Measurements from ENCODE around the gene TALDO1.
A peak's percentile ranks its signal among the peaks of the same experiment; 100 is the strongest.

The TALDO1 gene

DNA sequence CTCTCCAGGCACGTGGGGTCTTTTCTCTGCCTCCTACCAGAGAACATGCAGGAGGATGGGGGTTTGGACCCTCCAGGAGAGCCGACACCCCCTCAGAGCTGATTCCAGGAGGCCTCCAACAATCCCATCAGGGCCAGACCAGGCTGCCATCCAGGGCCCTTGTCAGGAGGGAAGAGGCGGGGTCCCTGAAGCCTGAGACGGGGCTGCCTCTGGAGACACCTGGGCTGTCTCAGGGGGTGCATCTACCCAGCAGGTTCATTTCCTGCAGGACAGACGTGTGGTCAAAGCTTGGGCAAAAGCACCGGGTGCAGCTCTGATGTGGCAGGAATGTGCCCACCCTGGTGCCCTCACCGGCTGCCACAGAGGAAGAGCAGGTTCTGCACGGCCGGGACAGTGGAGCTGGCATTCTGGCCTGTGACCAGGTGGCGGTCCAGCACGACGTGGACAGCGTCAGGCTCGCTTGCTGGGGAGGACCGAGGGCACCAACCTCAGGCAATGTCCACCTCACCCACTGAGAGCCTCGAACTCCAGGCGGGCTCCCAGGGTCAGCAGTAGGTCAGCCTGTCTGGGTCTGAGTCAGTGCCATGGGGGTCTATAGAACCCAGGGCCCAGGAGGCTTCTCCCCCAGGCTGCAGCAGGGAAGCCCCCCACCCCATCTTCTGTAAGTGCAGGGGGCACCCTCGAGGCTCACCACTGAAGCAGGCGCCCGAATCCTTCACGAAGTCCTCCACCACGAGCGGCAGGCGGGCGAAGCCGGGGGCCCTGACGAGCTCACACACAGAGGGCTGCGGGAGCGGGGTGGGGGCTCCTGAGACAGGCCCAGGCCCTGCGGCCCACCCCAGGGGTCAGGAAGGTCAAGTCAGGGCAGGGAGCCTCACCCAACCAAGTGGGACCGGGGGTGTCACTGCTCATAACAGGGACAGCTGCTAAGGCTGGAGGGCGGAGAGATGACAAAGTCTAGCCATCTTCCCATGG lies 23.7 kb downstream of the TALDO1 start:
- no peak for DNase-seq

DNA sequence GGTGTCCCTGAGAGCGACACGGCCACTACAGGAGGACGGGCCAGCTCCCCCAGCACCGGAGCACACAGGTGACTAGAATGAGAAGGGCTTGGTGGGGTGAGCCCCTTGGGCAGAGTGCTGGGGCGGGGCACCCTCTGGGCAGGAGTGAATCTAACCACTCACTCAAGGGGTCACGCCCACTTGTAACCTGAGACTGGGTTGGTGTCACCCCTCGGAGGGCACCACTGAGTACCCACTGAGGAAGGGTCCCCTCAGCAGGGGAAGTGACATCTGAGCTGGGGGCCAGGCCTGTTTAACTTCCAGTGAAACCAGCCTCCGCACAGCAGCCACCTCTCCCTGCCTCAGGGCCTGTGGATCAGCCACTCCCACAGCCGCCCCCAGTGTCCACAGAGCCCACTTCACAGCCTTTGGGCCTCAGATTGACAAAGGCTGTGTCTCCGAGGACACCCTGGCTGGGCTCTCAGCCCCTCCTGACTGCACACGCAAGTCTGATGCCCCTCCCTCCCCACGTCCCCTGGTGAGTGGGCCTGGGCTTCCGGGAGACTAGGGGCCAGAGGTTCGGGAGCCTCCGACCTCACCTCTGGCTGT lies 24.4 kb downstream of the TALDO1 start:
- DNase-seq: no peak

DNA sequence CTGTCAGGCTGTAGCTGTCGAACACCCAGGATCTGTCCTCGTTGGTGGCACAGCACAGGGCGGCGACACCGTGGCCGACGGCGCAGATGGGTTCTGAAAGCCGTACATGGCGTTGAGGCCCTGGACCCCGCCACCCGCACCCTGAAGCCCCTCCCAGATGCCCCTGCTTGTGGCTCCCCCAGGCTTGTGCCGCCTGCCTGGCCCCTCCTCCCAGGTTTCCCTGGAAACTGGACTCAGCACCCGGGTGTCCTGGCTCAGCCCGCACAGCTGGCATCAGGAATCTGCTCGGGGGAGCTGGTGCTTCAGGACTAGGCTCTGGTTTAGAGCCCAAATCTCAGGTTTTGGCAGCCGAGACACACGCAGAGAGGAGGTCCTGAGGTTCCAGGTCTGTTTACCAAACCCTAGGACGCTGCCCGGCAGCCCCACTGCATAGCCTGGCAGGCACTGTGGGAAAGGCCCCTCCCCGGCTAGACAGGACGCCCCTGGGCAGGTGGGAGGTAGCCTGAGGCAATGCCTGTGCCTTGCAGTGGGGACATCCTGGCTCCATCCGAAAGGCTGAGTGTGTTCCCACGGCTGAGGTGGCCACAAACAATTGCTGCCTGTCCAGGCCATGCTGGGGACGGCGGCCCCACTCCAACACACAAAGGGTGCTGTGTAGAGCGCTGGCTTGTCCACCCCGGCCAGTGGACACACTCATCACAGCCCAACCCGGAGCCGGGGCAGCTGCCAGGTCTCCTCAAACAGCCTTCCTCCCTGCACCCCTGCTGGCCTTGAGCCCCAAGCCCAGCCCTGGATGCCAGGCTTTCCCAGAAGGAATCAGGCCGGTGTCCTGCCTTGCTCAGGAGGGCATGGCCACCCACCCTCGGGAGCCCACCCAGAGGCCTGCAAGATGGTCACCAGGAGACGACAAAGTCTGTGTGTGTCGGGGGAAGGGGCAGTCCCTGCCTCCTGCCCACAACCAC lies 25.4 kb downstream of the TALDO1 start:
- DNase-seq: no peak

DNA sequence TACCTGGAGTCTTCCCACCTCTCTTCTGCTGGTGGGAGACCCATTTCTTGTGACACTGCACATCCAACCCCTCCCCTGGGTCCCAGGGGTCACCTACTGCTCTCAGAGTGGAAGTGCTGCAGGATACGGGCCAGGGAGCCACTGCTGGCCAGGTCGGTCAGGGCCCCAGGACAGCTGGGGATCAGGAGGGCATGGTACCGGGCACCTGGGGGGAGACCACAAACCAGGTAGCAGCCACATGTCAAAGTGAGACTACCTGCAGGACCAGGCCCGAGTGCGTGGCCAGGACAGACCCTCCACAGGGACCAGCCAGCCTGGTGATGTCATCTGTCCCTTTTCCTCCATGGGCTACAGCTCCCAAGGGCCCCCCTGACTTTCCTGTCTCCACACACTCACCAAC lies 26.2 kb downstream of the TALDO1 start:
- DNase-seq: no peak

DNA sequence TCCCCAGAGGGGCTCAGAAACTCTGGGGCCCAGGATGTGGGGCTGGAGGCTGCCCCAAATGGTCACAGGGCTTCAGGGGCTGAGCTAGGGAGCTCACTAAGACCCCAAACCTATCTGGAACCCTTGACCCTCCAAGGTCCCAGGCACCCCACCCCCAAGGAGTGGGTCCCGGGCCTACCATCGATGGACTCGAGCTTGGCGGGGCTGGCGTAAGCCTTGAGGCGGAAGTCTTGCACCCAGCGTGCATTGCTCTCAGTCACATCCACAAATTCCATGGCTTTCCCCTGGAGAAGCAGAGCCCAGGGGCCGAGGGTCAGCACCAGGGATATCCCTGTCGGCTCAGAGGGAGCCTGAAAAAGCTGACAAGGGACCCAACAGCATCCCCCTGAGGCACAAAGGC lies 26.6 kb downstream of the TALDO1 start:
- no peak for DNase-seq

DNA sequence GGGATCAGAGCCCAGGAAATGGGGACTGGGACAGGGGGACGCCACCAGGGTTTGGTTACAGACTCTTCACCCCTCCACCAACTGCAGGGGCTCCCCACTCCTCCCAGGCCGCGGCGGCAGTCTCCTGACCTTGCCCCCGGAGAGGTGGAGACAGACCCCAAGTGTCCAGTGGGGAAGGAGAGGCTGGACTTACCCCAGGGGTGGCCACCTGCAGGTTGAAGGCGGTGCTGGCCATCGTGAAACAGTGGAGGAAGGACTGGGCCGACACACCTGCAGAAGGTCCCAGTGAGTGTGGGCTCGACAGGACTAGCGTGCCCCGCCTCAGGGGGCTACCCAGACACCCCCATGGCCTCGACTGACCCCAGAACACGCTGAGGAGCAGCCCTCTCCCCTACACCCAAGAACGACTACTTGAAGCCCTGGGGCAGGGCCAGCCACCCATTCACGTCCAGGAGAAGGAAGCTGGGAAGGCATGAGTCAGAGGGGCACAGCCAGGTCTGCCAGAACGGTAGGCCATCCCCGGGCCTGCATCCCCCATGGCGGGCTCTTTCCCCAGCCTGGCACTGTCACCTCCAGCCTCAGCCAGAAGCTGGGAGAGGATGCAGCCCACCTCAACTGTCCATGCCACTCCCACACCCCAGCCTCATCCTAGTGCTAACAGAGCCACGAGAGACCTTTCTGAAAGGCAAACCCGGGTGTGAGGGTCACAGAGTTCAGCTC lies 27.8 kb downstream of the TALDO1 start:
- no peak for DNase-seq

DNA sequence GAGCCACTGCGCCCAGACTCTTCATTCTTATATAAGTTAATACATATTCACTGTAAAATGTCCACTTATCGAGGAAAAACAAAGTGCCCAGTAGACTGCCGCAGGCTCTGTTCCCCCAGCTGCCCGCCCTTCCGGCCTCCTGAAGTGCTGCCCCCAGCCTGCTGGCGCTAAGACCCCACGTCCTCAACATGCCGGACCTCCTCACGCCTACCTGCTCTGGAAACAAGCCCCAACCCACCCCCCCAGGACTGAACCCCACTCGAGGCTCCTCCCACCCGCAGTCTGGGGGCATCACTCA lies 28.9 kb downstream of the TALDO1 start:
- no peak for DNase-seq

DNA sequence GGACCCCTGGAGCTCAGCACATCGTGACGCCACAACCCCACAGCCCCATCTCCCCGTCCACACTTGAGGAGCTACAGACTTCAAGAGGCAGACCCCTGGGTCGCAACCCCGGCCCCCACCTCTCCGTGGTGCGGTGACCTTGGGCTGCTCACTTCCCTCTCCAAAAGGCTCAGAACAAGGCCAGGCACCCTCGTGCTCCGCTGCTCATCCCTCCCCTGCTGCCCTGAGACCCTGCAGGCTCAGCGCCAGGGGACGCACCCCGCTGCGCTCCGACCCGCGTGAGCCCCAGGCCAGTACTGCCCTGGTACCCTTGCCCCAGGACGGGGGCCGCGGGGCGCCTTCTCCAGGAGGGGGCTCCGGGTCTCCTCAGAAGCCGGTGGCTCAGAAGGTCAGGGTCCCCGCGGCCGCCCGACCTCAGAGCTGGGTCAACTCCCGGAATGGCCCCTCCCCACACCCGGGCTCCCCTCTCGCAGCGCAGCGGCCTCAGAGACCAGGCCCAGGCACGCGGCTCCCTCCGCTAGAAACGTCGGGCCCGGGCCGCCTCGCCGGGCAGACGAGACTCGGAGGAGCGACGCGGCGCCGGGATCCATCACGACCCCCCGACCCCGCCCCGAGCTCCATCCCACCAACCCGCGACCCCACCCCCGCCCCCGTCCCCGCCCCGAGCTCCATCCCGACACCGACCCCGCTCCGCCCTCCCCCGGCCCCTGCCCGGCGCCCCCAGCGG lies 29.5 kb downstream of the TALDO1 start:
- DNase-seq: peak; percentile 45 to 55

DNA sequence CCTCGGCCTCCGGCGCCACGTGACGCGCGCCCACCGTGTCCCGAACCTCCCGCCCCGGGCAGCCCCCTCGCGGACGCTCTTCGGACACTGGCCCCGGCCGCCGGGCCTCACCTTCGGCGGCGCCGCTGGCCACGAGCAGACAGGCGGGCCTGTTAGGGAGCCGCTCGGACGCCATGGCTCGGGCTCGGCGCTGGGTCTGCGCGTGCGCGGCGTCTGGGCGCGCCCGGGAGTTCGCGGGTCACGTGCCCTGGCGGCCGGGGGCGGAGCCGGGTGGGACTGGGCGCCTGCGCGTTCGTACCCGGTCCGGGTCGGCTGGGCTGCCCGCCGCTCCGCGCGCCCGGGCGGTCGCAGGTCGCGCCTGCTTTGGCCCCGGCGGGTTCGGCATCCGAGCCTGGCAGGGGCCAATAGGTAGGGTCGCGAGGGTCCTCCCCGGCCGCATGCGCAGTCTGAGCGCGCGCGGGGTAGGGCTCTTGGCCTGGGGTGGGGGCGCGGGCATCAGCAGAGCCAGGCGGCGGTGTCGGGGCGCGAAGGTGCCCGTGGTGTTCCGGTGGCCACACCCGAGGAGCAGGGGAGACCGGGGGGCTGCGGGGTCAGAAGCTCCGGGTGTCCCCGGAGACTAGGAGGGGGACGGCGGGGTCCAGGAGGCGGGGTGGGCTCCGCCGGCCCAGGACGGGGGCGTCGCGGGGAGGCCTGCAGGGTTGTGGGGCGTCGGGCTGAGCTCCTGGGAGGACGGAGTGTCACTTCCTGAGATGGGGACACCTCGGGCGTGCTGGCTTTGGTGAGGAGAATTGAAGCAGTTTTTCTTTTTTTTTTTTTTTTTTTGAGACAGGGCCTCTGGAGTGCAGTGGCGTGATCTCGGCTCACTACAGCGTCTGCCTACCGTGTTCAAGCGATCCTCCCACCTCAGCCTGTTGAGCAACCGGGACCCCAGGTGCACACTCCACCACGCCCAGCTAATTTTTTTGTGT lies 30.3 kb downstream of the TALDO1 start, which contains the start of gene GATD1:
Gene GATD1 (minus strand): TSS at position 200 of the 968 bp plus-strand sequence. CDS start 25 bp downstream, at position 175.
- peak; percentile 83 to 84 for DNase-seq

DNA sequence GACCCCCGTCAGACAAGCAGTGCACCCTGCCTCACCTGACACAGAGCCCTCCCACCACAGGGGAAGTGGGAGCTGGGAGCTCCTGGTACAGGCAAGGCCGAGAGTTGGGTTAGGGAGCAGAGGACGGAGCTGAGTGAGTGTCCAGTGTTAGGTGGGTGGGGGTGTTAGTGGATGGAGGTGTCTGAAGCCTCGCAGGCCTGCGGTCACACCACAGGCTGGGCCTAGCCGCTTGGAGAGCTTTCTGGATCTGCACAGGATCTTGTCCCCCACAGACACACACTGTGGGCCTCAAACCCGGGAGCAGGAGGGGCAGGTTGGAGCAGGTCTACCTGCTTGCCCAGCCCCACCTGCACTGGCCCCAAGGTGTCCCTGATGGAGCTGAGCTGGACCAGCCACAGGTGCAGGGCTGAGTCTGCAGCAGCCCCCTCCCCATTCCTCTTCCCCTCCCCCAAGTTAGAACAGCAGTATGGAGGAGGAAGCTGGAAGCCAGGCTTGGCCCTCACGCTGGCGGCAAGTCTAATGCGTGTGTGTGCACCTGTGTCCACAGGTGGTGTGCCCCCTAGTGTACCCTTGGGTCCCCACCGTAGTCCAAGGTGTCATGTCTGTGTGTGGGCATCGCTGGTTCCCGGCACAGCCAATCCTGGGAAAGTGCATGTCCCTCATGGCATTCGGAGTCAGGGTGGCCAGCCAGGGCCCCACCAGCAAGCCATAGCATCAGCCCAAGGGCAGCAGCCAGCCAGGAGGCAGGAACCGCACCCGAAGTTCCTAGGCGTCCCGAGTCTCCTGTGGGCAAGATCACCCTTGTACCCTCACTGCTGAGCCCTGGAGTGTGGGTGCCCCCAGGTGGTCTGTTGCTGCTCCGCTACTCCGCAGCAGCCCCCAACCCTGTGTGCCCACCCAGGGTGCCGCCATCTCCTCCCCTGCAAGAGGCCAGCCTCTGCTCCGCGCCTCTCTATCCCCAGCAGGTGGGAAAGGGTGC lies 32.0 kb downstream of the TALDO1 start:
- DNase-seq: no peak

DNA sequence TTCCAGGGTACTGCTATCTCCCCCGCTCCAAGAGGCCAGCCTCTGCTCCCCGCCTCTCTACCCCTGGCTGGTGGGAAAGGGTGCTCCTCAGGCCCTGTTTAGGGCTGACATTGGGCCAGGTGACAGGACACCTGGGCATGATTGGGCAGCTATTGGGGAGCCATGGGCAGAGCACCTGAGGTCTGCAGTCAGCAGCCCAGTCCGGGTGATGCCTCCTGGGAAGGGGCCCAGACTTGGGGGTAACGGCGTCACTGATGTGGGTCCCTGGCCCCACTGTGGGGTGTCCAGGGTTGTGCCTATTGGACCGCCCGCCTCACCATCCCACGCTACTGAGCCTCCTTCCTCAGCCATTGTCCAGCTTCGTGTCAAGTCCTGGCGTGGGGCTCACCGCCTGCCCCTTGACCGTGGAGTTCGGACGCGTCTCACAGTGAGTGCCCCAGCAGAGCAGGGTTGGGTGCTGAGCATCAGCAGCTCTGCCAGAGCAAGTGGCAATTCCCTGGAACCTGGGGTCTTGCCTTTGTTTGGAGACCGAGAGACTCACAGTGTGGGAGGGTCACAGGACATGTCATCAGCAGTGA lies 32.8 kb downstream of the TALDO1 start:
- no peak for DNase-seq

DNA sequence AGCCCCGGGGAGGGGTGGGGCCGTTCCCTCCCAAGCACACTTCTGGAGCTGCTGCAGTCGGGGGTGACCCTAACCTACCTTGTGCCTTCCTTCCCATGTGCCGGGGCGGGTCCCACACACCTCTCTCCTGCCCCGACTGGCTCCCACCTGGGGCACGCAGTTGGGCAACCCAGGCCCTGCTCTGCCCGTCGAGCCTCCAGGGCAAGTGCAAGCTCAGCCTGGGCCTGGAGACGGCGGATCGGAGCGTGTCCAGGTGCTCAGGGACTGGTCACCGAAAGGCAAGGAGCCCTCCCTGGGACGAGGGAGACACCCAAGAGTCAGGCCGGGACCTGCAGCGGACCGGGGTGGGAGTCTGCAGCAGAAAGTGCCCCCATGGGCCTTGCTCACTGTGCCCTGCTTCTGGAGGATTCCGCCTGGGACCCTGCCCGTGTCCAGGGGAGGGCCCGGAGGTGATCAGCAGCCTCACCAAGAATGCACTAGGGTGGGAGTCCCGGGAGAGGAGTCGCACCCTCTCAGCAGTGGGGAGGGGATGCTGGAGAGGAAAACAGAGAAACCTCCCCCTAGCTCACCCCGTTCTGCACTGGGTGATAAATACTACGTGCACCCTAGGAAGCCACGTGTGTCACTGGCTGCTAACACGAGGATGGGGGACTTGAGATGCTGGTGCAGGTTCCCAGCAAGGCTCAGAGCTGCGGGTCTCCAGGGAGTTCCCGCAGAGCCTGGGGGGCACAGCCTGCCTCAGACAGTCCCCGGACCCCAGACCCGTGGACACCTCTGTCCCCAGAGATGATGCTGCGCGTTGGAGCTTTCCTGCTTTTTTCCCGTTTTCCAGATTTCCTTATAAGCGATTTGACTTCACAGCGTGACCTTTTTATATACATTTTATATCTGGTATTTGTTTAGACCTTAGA lies 35.3 kb downstream of the TALDO1 start:
- no peak for DNase-seq

DNA sequence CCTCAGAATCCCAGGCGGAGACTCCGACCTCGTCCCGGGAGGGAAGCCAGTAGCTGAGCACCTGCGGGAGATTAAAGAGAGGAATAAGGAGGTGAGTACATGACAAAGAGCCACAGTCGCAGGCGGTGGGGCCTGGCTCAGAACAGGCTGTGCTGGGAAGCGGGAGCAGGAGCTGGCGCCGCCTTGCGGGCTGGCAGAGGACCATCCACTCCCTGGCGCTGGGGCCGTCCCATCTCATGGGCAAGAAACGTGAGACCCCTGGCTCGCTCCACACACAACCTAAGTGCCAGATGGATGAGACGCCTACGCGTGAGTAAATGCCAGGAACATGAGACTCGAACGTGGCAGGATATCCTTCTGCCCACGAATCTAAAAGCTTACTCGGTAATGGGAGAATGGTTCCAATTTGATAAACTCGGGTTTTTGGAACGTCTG lies 36.3 kb downstream of the TALDO1 start:
- no peak for DNase-seq

DNA sequence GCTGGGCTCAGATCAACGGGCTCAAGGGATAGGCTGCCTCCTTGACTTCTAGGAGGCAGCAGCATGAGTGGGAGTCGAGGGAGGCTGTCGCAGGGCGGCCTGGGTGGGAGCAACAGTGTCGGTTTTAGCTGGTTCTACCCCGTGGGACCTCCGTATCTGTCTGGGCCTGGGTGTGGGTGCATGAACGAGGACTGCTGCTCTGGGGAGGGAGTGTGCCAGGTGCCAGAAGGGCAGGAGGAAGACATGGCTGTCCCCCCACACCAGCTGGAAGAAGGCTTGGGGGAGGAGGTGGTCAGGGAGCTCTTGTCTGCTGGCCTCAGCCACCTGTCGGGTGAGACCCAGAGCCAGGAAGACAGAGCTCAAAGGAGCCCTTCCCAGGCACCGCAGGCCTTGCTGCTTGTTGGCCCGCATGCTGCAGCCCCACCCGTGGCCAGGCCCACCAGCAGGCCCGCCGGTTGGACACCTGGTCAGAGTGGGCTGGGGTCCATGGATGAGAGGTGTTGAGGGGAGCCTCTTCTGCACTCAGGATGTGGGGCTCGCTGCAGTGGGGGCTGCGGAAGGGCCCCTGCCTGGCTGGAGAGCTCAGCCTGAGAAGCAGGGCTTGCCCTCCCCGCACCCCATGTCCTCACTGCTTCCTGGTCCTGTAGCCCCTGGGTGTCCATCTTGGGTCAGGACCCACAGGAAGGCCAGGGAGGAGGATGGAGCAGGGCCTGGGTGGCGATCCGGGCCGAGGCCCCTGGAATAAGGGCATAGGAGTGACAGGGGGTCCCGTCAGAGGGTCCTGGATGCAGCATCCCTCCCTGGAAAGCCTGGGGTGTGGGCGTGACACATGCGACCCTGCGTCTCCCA lies 39.2 kb downstream of the TALDO1 start:
- no peak for DNase-seq

DNA sequence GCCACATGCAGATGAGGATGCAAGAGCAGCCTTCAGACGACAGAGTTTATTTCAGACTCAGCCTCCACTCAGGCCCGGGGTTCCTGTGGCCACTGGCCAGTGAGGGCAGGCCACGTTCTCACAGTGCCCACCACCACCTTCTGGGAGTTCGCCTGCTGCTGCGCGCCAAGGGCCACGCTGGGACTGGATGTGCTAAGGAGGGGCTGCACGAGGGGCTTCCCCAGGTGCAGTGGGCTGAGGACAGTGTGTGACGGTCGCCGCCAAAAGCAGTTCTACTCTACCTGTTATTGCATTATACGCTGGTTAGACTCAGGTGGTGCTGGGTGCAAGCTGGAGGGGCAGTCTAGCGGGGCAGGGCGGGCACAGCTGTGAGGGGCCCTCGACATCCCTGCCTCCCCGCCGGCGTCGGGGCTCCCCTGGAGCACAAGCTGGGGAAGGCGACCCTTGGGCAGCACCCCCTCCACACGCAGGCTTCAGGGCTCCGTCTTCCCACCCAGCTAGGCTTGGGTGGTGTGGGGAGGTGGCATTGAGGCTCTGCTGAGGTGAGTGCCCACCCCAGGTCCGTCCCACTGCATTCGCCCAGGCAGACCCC lies 39.9 kb downstream of the TALDO1 start:
- DNase-seq: no peak

DNA sequence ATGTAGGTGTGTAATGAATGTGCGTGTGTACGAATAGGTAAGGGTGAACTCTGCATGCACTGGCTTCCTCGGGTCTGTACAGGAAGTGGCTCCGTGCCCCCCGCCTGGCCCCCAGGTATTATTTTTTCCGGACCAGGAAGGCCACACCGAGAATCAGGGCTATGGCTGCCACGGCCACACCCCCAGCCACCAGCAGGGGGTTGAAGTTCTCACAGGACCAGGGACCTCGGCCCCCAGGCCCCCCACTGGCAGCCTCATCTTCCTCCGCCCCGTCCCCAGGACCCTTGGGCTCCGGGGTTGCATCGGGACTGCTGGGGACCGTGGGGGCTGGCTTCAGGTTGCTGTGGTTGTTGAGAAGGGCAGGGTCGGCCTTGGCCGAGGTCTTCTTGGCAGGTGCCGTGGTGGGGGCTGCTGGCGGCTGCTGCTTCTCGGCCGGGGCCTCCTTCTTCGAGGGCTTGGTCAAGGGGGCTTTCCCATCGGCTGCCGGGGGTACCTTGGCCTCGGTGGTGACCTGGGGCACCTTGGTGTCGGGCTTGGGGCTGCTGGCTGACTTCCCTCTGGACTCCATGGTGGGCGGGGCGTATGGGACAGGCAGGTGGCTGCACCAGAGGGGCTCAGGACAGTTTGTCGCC lies 40.9 kb downstream of the TALDO1 start:
- DNase-seq: no peak
